PC-3 (cell line): ENCODE results near the gene KLHDC8B. TPM values are rescaled to one million over a fixed set of nuclear protein-coding genes. Genes with fewer than 3 reads are reported as not detected.

Source experiments
- ATAC-seq: fragments of 200-7000 bp; cut with Tn5 transposase; 2 replicates; pipeline ENCODE4 v1.9.1; 2020; ENCODE audit warnings: mild to moderate bottlenecking, moderate library complexity
- BruUV-seq: library from RNA; stranded (reverse); fragments of 400-500 nt; replicated peaks from 2 replicates; lab custom pipeline; 2021; lab: Mats Ljungman, UMichigan
- CTCF ChIA-PET: fragments of 300-600 bp; sonication (Branson Sonifier 250); formaldehyde crosslinking; loops from one replicate; lab custom pipeline; 2022; ENCODE audit warnings: antibody characterized with exemption; lab: Charles Lee
- POLR2A ChIA-PET: fragments of 300-600 bp; sonication (Branson Sonifier 250); formaldehyde crosslinking; loops from one replicate; lab custom pipeline; 2022; ENCODE audit warnings: antibody characterized with exemption; ENCODE audit not compliant: unreplicated experiment; lab: Charles Lee
- DNase-seq: peaks from one replicate; pipeline ENCODE4 v3.0.0-alpha.2; 2015
- H2AFZ ChIP-seq: fragments of 300-600 bp; sonication (generic); 2 replicates; pipeline ENCODE4 v1.6.0; 2016; ENCODE audit warnings: antibody characterized with exemption, low read length
- H3F3A ChIP-seq: fragments of 300-600 bp; sonication (generic); one replicate; pipeline ENCODE4 v1.6.0; 2017; ENCODE audit warnings: antibody characterized with exemption, low read length, control low read depth, mild to moderate bottlenecking; ENCODE audit not compliant: unreplicated experiment
- H3K27ac ChIP-seq: fragments of 300-600 bp; sonication (generic); 2 replicates; pipeline ENCODE4 v1.5.1; 2016; ENCODE audit warnings: mild to moderate bottlenecking, low read length
- H3K27me3 ChIP-seq: fragments of 300-600 bp; sonication (generic); 2 replicates; pipeline ENCODE4 v1.6.1; 2016; ENCODE audit warnings: low read length, mixed read lengths
- H3K36me3 ChIP-seq: fragments of 300-600 bp; sonication (generic); 2 replicates; pipeline ENCODE4 v1.6.1; 2016; ENCODE audit warnings: low read depth, mixed run types, low read length, mixed read lengths
- H3K4me1 ChIP-seq: fragments of 300-600 bp; sonication (generic); 2 replicates; pipeline ENCODE4 v1.5.1; 2016; ENCODE audit warnings: low read length; ENCODE audit not compliant: insufficient read depth
- H3K4me2 ChIP-seq: fragments of 300-600 bp; sonication (generic); 2 replicates; pipeline ENCODE4 v1.6.0; 2016; ENCODE audit warnings: low read length
- H3K4me3 ChIP-seq: fragments of 300-600 bp; sonication (generic); 2 replicates; pipeline ENCODE4 v1.5.1; 2016; ENCODE audit warnings: mild to moderate bottlenecking, low read length, mixed read lengths
- H3K79me2 ChIP-seq: fragments of 300-600 bp; sonication (generic); 2 replicates; pipeline ENCODE4 v1.6.1; 2017; ENCODE audit warnings: low read length, mixed read lengths
- H3K9ac ChIP-seq: fragments of 300-600 bp; sonication (generic); 2 replicates; pipeline ENCODE4 v1.6.0; 2016; ENCODE audit warnings: mild to moderate bottlenecking, low read length
- H3K9me2 ChIP-seq: fragments of 300-600 bp; sonication (generic); replicated peaks from 2 replicates; pipeline ENCODE4 v1.6.1; 2016; ENCODE audit warnings: mixed run types, low read length, mixed read lengths
- H3K9me3 ChIP-seq: fragments of 300-600 bp; sonication (generic); 2 replicates; pipeline ENCODE4 v1.6.1; 2016; ENCODE audit warnings: low read length, mixed read lengths
- H4K20me1 ChIP-seq: fragments of 300-600 bp; sonication (generic); 2 replicates; pipeline ENCODE4 v1.6.1; 2016; ENCODE audit warnings: low read length, mixed read lengths
- EZH2 ChIP-seq: fragments of 300-600 bp; sonication (generic); IDR thresholded peaks from one replicate; pipeline ENCODE4 v1.6.1; 2017; ENCODE audit warnings: antibody characterized with exemption, mild to moderate bottlenecking, low read length; ENCODE audit not compliant: unreplicated experiment
- EZH2phosphoT487 ChIP-seq: fragments of 300-600 bp; sonication (generic); IDR thresholded peaks from 2 replicates; pipeline ENCODE4 v1.6.1; 2018; ENCODE audit warnings: mild to moderate bottlenecking, antibody characterized with exemption, low read length, borderline replicate concordance
- intact Hi-C: fragments of 100-400 bp; cut with micrococcal nuclease; formaldehyde crosslinking; loops from 2 replicates; pipeline ENCODE4 v1.9.0; 2023
- total RNA-seq: library from RNA; depleted of rRNA; stranded (reverse); fragments of >200 nt; gene quantifications from 2 replicates; pipeline ENCODE4 v1.2.3, GENCODE V29; 2014
- TF ChIP-seq, protein P1 (sequence below): fragments of 300-600 bp; sonication (generic); conservative IDR thresholded peaks from 2 replicates; pipeline ENCODE4 v1.5.1; 2017; ENCODE audit warnings: antibody characterized with exemption, low read depth, mild to moderate bottlenecking, low read length

The KLHDC8B gene
- total RNA-seq, 1 experiment from 2014 or later: 34.4 TPM

DNA sequence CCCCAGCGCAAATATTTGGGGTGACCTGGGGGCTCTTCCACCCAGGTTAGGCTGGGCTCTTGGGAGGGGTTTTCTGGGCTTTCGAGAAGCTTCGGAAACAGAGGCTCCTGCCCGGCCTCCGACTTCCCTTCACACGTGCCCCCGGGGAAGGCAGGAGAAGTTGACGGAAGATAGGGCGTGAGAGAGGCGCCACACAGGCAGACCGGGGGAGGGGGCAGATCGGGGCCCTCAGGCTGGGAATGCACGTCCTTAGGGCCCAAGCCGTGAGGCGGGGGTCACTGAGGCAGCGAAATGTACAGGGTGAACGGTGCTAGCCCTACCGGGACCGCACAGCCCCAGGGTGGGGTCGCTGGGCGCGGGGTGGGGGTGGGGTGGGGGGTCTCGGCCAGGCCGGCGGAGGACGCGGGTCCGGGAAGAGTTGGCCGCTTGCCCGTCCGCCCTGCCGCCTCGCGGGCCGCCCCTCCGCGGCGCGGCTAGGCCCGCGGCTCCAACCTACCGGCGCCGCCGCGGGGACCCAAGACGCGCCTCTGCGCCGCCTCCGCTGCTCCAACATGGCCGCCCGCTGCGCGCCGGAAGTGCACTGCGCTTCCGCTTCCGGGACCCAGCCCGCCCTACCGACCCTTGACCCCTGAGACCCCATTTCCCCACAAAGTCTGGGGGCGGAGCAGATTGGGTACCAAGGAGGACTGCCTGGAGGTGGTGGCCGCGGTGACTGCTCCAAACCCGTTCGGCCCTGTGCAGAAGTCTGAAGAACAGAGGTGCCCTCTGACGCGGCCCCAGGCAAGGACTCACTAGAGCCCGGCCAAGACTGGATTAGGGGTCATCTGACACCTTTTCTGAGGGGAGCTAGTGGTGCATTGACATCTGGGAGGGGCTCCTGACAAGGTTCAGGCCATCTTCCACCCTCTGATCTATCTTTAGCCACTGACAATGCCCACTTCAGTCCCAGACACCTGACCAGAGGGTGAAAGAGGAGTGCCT, 5.3 kb upstream of the KLHDC8B start, which contains the start of gene CCDC71:
Gene CCDC71 (minus strand): TSS at position 561 of the 981 bp plus-strand sequence. CDS start 2,123 bp downstream, outside the sequence.
- H3K4me2 ChIP-seq: peak within 1 kb of the TSS; percentile 99
- ChIA-PET POLR2A (interaction anchor here (0.6 kb wide), 1 partner anchor 246 kb away, joined by 3 read pairs; the partner anchor contains the start of gene RHOA), CTCF (no interaction called here)
- H3K4me3 ChIP-seq: peak within 1 kb of the TSS; percentile 96
- H3K79me2 ChIP-seq: peaks cover 28% of the 10 kb centered on the region
- peak; percentile 62 for ATAC-seq
- no peaks in the 10 kb centered on the region for H3K27me3 ChIP-seq
- peak within 1 kb of the TSS; percentile 57 for H3K27ac ChIP-seq
- no TSS peak for BruUV-seq
- peak; percentile 63 for DNase-seq
- H4K20me1 ChIP-seq: no peaks in the 10 kb centered on the region
- no peaks in the 10 kb centered on the region for H3K9me2 ChIP-seq
- H3K4me1 ChIP-seq: peaks cover 21% of the 10 kb centered on the region
- peaks cover 15% of the 10 kb centered on the region; the same call in 1 of the 2 replicates for H3K36me3 ChIP-seq
- H2AFZ ChIP-seq: peak within 1 kb of the TSS; percentile 96
- H3F3A ChIP-seq: no peaks in the 10 kb centered on the region
- intact Hi-C loops: no loop called here
- no peaks in the 10 kb centered on the region for H3K9me3 ChIP-seq
- no peak for TF ChIP-seq EZH2
- TF ChIP-seq, protein P1, sequence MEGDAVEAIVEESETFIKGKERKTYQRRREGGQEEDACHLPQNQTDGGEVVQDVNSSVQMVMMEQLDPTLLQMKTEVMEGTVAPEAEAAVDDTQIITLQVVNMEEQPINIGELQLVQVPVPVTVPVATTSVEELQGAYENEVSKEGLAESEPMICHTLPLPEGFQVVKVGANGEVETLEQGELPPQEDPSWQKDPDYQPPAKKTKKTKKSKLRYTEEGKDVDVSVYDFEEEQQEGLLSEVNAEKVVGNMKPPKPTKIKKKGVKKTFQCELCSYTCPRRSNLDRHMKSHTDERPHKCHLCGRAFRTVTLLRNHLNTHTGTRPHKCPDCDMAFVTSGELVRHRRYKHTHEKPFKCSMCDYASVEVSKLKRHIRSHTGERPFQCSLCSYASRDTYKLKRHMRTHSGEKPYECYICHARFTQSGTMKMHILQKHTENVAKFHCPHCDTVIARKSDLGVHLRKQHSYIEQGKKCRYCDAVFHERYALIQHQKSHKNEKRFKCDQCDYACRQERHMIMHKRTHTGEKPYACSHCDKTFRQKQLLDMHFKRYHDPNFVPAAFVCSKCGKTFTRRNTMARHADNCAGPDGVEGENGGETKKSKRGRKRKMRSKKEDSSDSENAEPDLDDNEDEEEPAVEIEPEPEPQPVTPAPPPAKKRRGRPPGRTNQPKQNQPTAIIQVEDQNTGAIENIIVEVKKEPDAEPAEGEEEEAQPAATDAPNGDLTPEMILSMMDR: no peak
- no peak for TF ChIP-seq EZH2phosphoT487
- peak within 1 kb of the TSS; percentile 97 for H3K9ac ChIP-seq

DNA sequence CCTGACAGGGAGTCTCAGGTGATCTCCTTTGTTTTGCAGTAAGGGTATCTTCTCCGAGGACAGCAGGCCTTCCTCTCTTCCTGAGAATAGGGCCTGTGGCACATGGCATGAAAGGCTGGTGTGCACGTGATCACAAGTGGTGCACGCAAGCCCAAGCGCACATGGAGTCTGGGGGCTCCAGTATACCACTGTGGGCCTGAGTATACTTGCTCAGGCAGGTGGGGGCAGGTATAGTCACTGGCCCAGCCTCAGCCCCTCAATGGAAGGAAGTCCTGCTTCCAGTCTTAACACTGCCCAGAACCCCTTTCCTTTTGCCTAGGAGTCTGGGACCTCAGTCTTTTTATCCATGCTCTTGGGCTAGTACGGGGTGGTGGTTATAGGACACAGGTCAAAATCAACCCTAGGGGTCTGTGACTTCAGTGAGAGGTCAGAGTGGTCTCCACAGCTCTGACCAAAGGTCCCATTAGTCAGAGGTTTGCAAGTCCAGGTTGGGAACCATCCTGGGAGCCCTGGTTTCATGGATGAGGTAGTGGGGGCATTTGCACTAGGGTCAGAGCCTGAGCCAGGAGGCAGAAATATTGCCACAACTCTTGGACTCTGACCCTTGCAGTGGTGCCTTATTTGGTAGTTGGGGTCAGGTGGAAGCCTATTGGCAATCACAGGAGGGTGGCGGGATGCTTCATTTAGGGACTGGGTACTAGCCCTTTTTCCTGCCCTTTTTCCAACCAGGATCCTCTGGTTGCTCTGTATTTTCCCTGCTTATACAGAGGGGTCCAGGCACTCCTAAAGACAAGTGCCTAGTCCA, 4.4 kb upstream of the KLHDC8B start:
- no peaks in the 10 kb centered on the region for H3K9me2 ChIP-seq
- peaks cover 26% of the 10 kb centered on the region for H3K4me1 ChIP-seq
- ATAC-seq: no peak
- peak overlapping the region; percentile 96; the same call in 1 of the 2 replicates for H3K4me3 ChIP-seq
- ChIA-PET CTCF (no interaction called here), POLR2A (no interaction called here)
- no peak overlapping the region for H3K27ac ChIP-seq
- intact Hi-C loops: no loop called here
- H2AFZ ChIP-seq: peak overlapping the region; percentile 96
- no TSS peak for BruUV-seq
- no peak for DNase-seq
- H3K27me3 ChIP-seq: no peaks in the 10 kb centered on the region
- TF ChIP-seq, protein P1: no peak
- TF ChIP-seq EZH2phosphoT487 (no peak), EZH2 (no peak)
- peak overlapping the region; percentile 99 for H3K4me2 ChIP-seq
- peak overlapping the region; percentile 97 for H3K9ac ChIP-seq
- no peaks in the 10 kb centered on the region for H3F3A ChIP-seq
- no peaks in the 10 kb centered on the region for H3K9me3 ChIP-seq
- no peaks in the 10 kb centered on the region for H4K20me1 ChIP-seq
- H3K36me3 ChIP-seq: peaks cover 15% of the 10 kb centered on the region; the same call in 1 of the 2 replicates
- peaks cover 28% of the 10 kb centered on the region for H3K79me2 ChIP-seq
